HK-2 (cell line): ENCODE measurements around the gene WDR83.
"Not testable (repeated sequence)": the region's sequence is repeated elsewhere in the genome, so short reads cannot be mapped to it uniquely, and the experiment has no call there.

Experiments used
- DNase-seq: peaks from one replicate; pipeline ENCODE4 v3.0.0-alpha.2; 2018; ENCODE audit not compliant: unreplicated experiment

WDR83 gene, protein sequence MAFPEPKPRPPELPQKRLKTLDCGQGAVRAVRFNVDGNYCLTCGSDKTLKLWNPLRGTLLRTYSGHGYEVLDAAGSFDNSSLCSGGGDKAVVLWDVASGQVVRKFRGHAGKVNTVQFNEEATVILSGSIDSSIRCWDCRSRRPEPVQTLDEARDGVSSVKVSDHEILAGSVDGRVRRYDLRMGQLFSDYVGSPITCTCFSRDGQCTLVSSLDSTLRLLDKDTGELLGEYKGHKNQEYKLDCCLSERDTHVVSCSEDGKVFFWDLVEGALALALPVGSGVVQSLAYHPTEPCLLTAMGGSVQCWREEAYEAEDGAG

DNA sequence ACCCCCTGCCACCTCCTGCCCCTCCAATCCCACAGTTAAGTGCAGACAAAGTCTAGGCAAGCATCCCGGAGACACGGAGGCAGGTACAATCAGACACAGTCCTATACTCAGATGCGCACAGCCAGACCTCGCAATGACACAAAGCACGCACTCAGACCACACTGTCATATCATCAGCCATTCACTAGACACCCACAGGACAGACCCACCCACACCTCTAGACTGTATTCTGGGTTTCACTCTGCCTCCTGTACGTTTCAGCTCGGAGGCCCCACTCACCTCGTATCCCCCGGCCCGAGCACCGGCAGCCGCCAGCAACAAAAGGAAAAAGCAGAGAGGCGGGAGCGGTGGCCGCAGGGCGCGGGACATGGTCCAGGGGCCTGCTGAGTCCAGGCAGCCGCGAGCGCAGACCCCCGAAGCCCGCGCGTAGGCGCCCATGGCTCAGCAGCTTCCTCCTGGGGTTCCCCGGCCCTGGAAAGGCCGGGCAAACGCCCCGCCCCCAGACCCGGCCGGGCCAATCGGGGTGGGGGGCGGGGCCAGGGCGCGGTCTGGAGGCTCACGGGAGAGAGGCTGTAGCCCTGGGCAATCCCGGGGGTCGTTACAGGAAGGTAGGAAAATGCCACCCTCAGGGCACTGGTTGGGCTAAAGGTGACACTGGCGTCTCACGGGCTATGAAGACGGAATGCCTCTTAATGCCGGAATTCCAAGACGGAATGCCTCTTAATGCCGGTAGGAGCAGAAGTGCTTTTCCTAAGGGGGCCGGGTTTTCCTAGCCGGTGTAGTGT, at the start of gene WDR83, which contains the start of gene MAN2B1:
TSS of gene WDR83 (plus strand) at position 543 of the 784 bp plus-strand sequence. CDS start 2,984 bp downstream, outside the sequence.
TSS of gene MAN2B1 (minus strand) at position 478 of the 784 bp plus-strand sequence. CDS start at position 437, 41 bp downstream.
- DNase-seq, result peak; percentile 74

GRCh38 chr19:12617646-12618045, 49.0 kb upstream of the WDR83 start:
- no peak for DNase-seq

DNA sequence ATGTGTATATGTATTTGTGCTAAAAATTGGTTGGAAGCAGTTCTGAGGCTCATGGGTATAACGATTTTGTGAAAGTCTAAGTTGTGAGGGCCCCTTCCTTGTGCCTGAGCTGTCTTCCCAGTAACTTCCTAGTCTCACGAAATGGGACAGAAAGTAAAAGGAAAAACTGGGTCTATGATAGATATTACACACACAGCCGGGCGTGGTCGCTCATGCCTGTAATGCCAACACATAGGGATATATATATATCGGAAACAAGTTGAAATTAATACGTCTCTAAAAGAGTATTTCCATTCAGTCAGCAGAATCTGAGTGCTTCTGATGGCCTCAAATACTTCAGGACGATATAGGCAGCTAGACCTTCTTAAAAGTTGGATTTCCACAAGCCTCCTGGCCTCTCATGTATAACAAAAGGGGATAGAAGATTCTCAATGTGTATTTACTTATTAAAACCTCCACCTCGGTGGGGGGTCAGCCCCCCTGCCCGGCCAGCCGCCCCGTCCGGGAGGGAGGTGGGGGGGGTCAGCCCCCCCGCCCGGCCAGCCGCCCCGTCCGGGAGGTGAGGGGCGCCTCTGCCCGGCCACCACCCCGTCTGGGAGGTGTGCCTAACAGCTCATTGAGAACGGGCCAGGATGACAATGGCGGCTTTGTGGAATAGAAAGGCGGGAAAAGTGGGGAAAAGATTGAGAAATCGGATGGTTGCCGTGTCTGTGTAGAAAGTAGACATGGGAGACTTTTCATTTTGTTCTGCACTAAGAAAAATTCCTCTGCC, 45.2 kb upstream of the WDR83 start:
- not testable (repeated sequence) for DNase-seq

- DNase-seq, result no peak
Observed at GRCh38 chr19:12623361-12624031, 43.1 kb upstream of the WDR83 start.

DNA sequence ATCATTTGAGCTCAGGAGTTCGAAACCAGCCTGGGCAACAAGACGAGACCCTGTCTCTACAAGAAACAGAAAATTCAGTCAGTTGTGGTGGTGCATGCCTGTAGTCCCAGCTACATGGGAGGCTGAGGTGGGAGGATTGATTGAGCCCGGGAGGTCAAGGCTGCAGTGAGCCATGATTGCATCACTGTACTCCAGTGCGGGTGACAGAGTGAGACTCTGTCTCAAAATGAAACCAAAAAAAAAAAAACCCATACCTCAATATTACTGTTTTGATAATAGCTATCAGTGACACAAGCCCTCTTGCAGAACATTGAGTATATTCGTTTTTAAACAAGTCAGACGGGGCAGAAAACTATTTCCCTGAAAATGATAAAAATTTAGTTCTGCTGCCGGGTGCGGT, 39.6 kb upstream of the WDR83 start:
- no peak for DNase-seq

DNA sequence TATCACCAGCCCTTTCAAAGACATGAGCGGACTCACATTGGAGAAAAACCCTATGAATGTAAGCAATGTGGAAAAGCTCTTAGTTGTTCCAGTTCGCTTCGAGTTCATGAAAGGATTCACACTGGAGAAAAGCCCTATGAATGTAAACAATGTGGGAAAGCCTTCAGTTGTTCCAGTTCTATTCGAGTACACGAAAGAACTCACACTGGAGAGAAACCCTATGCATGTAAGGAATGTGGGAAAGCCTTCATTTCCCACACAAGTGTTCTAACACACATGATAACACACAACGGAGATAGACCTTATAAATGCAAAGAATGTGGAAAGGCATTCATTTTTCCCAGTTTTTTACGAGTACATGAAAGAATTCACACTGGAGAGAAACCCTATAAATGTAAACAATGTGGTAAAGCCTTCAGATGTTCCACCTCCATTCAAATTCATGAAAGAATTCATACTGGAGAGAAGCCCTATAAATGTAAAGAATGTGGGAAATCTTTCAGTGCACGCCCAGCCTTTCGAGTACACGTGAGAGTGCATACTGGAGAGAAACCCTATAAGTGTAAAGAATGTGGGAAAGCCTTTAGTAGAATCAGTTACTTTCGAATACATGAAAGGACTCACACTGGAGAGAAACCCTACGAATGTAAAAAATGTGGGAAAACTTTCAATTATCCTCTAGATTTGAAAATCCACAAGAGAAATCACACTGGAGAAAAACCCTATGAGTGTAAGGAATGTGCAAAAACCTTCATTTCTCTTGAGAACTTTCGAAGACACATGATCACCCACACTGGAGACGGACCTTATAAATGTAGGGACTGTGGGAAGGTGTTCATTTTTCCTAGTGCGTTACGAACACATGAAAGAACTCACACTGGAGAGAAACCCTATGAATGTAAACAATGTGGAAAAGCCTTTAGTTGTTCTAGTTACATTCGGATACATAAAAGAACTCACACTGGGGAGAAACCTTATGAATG, 38.3 kb upstream of the WDR83 start:
- no peak for DNase-seq

GRCh38 chr19:12629215-12629614, 37.4 kb upstream of the WDR83 start:
- no peak for DNase-seq

GRCh38 chr19:12636631-12637030, 30.0 kb upstream of the WDR83 start:
- DNase-seq, result no peak

DNA sequence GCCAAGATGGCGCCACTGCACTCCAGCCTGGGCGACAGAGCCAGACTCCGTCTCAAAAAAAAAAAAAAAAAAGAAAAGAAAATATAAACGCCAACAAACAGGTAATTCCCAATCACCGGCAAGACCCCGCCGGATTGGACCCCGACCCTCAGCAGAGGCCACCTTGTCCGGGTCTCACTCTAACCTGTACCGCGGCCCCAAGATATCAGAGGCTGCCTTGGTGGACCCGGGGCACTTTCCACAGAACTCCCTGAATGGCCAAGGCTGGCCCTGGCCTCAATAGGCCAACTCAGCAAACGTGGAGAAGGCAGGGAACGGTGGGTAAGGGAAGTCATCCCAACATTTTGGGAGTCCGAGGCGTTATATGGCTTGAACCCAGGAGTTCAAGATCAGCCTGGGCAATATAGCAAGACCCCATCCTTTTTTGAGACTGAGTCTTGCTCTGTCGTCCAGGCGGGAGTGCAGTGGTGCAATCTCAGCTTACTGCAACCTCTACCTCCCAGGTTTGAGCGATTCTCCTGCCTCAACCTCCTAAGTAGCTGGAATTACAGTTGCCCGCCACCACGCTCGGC, 27.9 kb upstream of the WDR83 start:
- no peak for DNase-seq

GRCh38 chr19:12639901-12640613, 26.6 kb upstream of the WDR83 start:
- peak; percentile 14 for DNase-seq

DNA sequence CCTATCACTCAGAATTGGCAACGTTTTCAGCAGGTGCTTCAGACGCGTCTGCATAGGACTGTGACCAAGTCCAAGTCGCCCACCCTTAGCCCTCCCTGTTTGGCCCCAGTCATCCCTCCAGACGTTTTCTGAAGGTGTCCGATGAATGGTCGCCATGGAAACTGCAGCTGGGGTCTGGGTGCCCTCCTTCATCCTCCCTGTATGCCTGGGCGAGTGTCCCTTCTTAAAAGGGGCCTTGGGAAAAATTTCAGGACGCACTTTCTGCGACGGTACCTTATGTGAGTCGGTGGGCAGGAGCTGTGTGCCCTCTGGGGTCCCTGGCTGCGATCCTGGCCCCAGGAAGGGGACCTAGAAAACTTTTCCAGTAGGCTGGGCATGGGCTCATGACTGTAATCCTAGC, 25.2 kb upstream of the WDR83 start:
- no peak for DNase-seq

DNA sequence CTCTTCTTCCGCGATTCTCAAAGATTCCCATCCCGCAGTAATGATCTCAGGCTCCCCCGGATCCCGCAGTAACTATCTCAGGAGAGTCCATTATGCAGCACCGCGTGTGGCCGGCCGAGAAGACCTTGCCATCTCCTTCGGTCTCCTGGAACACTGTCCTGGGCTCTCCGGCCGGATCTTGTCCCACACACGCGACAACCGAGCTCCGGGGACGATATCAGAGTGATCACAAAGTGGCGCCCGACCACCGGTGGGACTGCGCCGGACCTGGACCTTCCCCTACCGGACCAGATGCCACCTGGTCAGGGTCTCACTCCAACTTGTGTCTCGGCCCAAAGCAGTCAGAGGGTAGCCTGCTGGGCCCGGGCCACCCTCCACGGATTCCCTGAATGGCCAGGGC, 24.1 kb upstream of the WDR83 start:
- no peak for DNase-seq

DNA sequence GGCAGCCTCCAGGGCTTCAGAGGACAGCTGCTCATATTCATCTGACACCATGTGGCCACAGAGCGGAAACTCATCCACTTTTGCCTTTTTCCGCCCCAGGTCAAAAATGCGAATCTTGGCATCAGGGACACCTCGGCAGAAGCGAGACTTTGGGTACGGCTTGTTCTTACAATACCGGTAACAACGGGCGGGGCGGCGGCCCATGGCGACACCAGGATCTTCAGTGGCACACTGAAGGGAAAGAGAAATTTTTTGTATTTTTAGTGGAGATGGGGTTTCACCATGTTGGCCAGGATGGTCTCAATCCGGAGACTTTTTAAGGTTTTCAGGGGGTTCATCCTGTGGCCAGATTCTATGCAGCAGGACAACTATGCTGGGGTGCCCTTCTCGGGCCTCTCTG, 22.9 kb upstream of the WDR83 start:
- DNase-seq, result not testable (repeated sequence)

DNA sequence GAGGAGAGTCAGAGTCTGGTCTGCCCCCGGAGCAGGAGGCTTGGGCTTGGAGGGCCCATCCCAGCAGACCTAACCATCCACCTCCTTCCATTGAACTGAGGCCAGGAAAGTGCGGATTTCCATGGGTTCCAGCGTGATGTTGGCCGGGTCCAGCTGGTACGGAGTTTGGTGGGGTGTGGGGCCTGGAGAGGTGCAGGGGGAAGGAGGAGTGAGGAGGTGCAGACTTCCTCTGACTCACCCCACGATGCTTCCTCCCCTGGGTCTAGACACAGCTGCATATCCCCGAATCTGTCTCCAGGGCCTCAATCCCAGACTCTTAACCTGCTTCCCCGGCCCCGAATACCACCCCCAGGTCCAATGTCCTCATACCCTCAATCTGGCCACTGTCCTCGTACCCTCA, 20.1 kb upstream of the WDR83 start:
- no peak for DNase-seq

DNA sequence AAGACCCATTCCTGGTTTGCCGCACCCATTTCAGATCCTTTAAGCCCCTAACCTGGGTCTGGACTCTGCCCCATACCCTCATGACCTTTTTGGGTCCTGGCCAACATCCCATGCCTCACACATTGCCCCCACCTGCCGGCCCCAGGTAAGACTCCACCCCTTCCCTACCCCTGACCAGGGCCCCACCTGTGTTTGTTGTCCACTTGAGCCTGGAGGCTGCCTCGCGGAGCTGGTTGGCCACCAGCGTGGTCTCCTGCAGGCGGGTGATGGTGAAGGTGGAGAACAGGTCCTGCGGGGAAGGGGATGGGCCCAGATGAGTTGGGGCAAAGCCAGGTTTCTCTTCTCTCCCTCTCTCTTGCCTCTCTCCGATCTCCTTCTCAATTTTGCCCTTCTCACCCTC, 19.6 kb upstream of the WDR83 start:
- no peak for DNase-seq

- DNase-seq, result no peak
Observed at GRCh38 chr19:12647490-12648071, 19.0 kb upstream of the WDR83 start.

- DNase-seq, result no peak
Observed at GRCh38 chr19:12648088-12648487, 18.5 kb upstream of the WDR83 start.

- no peak for DNase-seq
Observed at GRCh38 chr19:12649941-12650340, 16.7 kb upstream of the WDR83 start.

GRCh38 chr19:12652219-12652618, 14.4 kb upstream of the WDR83 start:
- DNase-seq, result no peak
